Astrocyte of the spinal cord (primary cell): ENCODE measurements around the gene TTLL5.

Source experiments
- DNase-seq: peaks from one replicate; pipeline ENCODE4 v3.0.0; 2011; ENCODE audit warnings: low read depth, low spot score
- H3K4me3 ChIP-seq: 2 replicates; pipeline ENCODE4 v1.5.1; 2011; ENCODE audit warnings: low read depth, mild to moderate bottlenecking, low read length, moderate library complexity
- in situ Hi-C: cut with HindIII; loops from 2 replicates; pipeline ENCODE4 v1.10.0; 2017; ENCODE audit warnings: low sequenced_read_pairs
- TF ChIP-seq, protein P1 (sequence below): IDR thresholded peaks from 2 replicates; pipeline ENCODE4 v1.5.1; 2012; ENCODE audit warnings: low read depth, mild to moderate bottlenecking, low read length, inconsistent platforms

TTLL5 gene

DNA sequence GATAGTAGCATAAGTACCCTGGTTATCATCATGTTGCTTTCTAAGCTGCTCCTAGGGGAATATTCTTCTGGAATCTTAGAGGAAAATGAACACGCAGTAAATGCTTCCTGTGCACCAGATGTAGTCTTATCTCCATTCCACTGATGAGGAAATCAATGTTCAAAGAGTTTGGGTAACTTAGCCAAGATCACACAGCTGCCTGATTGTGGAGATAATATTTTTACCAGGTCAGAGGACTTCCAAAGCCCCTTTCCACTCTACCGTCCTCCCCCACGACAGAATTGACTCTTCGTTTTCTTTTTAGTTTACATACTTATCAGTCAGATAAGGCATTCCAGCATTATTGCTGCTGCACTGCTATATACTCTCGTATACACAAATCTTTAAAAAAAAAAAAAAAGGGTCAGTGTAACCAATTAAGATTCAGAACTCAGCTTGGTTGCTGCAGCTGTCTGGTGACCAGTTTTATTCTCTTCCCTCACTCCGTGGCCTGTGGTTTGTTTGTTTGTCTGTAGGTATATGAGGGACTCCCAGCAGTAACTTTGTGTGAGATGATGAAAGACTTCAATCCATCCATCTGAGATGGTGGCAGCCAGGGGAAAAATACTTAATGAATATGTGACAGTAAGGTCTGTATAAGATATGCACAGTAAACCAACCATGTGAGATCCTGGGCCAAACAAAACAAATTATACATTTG is 210.3 kb downstream of the TTLL5 start:
- TF ChIP-seq, protein P1, sequence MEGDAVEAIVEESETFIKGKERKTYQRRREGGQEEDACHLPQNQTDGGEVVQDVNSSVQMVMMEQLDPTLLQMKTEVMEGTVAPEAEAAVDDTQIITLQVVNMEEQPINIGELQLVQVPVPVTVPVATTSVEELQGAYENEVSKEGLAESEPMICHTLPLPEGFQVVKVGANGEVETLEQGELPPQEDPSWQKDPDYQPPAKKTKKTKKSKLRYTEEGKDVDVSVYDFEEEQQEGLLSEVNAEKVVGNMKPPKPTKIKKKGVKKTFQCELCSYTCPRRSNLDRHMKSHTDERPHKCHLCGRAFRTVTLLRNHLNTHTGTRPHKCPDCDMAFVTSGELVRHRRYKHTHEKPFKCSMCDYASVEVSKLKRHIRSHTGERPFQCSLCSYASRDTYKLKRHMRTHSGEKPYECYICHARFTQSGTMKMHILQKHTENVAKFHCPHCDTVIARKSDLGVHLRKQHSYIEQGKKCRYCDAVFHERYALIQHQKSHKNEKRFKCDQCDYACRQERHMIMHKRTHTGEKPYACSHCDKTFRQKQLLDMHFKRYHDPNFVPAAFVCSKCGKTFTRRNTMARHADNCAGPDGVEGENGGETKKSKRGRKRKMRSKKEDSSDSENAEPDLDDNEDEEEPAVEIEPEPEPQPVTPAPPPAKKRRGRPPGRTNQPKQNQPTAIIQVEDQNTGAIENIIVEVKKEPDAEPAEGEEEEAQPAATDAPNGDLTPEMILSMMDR, result no peak
- no peak overlapping the region for H3K4me3 ChIP-seq
- in situ Hi-C loops, result no loop called here

GRCh38 chr14:75875958-75876357 is 214.9 kb downstream of the TTLL5 start:
- in situ Hi-C loops, result no loop called here
- no peak overlapping the region for H3K4me3 ChIP-seq
- TF ChIP-seq, protein P1, result no peak

More for the DNA sequence above, 210.3 kb downstream of the TTLL5 start:
- peak; percentile 52 for DNase-seq

DNA sequence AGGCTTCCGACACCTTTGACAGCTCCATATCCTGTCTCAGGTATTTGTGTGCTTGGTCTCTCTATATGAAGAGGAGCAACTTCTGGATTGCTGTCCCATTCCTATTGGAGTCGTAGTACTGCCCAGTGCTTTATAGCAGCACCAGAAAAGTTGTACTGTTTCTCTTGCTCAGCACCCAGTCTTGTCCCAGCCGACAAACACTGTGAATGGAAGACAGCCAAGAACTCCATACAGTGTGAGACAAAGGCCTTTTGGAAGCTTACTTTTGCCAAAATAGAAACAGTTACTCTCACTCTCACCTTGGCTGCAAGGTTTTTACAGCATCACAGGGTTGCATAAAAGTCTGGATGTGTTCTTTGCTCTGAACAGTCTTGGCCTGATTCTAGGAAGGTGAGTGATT is 215.5 kb downstream of the TTLL5 start:
- peak; percentile 59 for DNase-seq
- TF ChIP-seq, protein P1, result no peak
- in situ Hi-C loops, result no loop called here

More at GRCh38 chr14:75875958-75876357, 214.9 kb downstream of the TTLL5 start:
- DNase-seq, result no peak

GRCh38 chr14:75877292-75877691 is 216.2 kb downstream of the TTLL5 start:
- no peak overlapping the region for H3K4me3 ChIP-seq
- TF ChIP-seq, protein P1, result no peak
- DNase-seq, result peak; percentile 95
- in situ Hi-C loops, result no loop called here

More for the DNA sequence above, 215.5 kb downstream of the TTLL5 start:
- no peak overlapping the region for H3K4me3 ChIP-seq

DNA sequence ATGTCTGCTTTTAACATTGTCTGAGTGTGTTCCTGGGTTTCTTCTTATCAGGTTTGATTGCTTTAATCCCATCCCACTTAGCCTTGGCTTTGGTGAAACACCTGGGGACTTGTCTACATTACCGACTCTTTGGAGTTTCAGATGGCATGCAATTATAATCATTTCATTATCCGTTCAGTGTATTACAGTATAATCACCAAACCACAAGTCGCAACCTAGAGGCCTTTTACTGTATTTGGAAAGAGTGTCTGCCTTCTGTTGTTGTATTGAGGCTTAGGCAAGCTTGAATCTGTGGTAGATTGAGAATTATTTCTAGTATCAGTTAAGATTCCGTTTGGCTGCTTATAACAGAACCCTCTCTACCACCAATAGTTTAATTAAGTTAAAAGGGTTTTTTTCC is 216.8 kb downstream of the TTLL5 start:
- TF ChIP-seq, protein P1, result no peak
- H3K4me3 ChIP-seq, result no peak overlapping the region
- in situ Hi-C loops, result no loop called here
- no peak for DNase-seq

DNA sequence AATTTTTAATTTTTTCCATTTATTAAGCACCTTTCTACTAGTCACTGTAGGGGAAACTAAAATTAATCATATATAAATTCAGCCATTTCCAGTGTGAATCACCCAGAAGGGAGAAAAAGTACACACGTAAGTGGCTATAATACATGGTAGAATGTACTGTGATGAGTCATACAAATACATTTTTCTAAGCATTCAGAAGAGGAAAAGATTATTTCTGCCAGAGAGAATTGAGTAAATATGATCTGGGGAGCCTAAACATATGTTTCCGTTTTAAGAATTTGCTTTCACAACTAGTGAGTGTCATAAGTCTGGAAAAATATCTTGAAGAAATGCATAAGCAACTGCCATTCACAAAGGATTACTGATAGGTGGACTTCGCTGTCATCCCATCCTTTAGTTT is 218.0 kb downstream of the TTLL5 start:
- in situ Hi-C loops, result no loop called here
- peak; percentile 89 for DNase-seq
- no peak overlapping the region for H3K4me3 ChIP-seq
- TF ChIP-seq, protein P1, result no peak

GRCh38 chr14:75880512-75880911 is 219.5 kb downstream of the TTLL5 start:
- no peak overlapping the region for H3K4me3 ChIP-seq
- TF ChIP-seq, protein P1, result peak; percentile 0
- DNase-seq, result no peak
- in situ Hi-C loops, result no loop called here
